AG10803 (cell line): ENCODE measurements around the gene HUS1.

ENCODE experiments used
- DNase-seq: peaks from one replicate; pipeline ENCODE4 v3.0.0; 2010; ENCODE audit warnings: low read depth
- H3K4me3 ChIP-seq: 2 replicates; pipeline ENCODE4 v1.5.1; 2011; ENCODE audit warnings: mild to moderate bottlenecking, low read length, control low read depth
- TF ChIP-seq, protein P1 (sequence below): conservative IDR thresholded peaks from 2 replicates; pipeline ENCODE4 v1.5.1; 2011; ENCODE audit warnings: mild to moderate bottlenecking, low read length, control low read depth, inconsistent platforms

The HUS1 gene

DNA sequence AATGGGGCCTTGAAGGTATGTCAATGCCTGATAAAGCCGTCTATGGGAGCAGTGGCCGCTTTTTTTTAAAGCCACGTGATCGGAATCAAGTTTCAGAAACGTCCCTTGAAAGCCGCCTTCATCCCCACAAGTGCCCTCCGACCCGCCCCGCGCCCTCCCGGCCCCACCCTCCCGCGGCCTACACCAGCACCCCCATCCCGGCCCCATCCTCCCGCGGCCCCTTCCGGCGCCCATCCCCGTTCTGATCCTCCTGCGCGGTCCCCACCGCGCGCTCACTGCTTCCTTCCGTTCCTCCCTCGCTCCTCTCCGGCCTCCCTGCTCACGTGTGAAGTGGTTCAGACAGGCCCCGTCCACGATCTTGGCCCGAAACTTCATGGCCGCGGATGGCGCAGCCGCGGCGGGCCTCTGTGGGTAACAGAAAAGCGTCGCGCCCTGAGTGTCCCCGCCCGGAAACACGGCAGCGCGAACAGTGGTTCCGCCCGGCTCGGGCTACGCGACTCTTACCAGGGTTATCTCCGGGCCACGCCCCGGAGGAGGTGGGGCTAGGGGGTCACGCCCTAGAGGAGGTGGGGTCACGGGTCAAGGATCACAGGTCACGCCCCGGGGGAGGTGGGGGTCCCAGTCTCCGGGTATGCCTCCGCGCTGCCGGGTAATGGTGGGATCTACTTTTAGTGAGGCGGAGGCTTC, at the start of gene HUS1:
Gene HUS1, minus strand, starts transcription at position 471 of the 687 bp plus-strand sequence. Its CDS starts 96 bp downstream, at position 375.
- peak within 1 kb of the TSS; percentile 95 for H3K4me3 ChIP-seq
- DNase-seq, result peak; percentile 89
- TF ChIP-seq, protein P1, sequence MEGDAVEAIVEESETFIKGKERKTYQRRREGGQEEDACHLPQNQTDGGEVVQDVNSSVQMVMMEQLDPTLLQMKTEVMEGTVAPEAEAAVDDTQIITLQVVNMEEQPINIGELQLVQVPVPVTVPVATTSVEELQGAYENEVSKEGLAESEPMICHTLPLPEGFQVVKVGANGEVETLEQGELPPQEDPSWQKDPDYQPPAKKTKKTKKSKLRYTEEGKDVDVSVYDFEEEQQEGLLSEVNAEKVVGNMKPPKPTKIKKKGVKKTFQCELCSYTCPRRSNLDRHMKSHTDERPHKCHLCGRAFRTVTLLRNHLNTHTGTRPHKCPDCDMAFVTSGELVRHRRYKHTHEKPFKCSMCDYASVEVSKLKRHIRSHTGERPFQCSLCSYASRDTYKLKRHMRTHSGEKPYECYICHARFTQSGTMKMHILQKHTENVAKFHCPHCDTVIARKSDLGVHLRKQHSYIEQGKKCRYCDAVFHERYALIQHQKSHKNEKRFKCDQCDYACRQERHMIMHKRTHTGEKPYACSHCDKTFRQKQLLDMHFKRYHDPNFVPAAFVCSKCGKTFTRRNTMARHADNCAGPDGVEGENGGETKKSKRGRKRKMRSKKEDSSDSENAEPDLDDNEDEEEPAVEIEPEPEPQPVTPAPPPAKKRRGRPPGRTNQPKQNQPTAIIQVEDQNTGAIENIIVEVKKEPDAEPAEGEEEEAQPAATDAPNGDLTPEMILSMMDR, result no peak

GRCh38 chr7:48028938-48029337, 49.5 kb upstream of the HUS1 start, which contains the start of gene SUN3:
Gene SUN3, minus strand, starts transcription at chr7:48029107. Its CDS starts 169 bp downstream, at chr7:48028938.
- TF ChIP-seq, protein P1, result no peak
- DNase-seq, result no peak
- H3K4me3 ChIP-seq, result no peak within 1 kb of the TSS

- TF ChIP-seq, protein P1, result no peak
- DNase-seq, result no peak
- H3K4me3 ChIP-seq, result no peak overlapping the region
These were observed 46.2 kb upstream of the HUS1 start for GRCh38 chr7:48025624-48026023.

DNA sequence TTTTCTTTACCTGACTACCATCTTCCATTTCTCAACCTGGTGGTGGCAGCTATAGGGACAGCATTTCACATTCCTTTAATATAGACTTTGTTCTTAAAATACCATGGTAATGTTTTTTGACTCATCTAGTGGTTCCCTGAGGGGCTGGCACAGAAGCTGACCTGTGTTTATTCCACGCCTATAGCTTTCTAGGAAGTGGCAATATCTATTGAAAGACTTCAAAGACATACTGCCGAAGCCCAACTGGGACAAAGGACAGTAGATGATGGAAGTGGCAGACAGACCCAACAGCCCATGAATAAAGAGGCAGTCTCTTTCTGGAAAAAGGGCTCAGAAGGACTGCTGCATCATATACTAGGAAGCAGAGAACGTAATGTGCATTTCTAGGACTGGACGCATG, 38.3 kb upstream of the HUS1 start:
- DNase-seq, result no peak
- TF ChIP-seq, protein P1, result no peak
- H3K4me3 ChIP-seq, result no peak overlapping the region

- no peak overlapping the region for H3K4me3 ChIP-seq
- no peak for DNase-seq
- TF ChIP-seq, protein P1, result no peak
These were observed 37.2 kb upstream of the HUS1 start for GRCh38 chr7:48016641-48017040.

- TF ChIP-seq, protein P1, result no peak
- no peak for DNase-seq
- H3K4me3 ChIP-seq, result no peak overlapping the region
These were observed 32.5 kb upstream of the HUS1 start for GRCh38 chr7:48011951-48012350.

GRCh38 chr7:48011323-48011722, 31.9 kb upstream of the HUS1 start:
- TF ChIP-seq, protein P1, result no peak
- DNase-seq, result no peak
- no peak overlapping the region for H3K4me3 ChIP-seq
